Activated T-cell treated with anti-CD3 and anti-CD28 coated beads for 1 hour (primary cell): ENCODE results near the gene MS4A15.
A peak's percentile ranks its signal among the peaks of the same experiment; 100 is the strongest.
"Not testable (repeated sequence)": the region's sequence is repeated elsewhere in the genome, so short reads cannot be mapped to it uniquely, and the experiment has no call there.

Experiments
- DNase-seq: peaks from one replicate; pipeline ENCODE4 v3.0.0-alpha.2; 2020; ENCODE audit warnings: low read depth

Gene MS4A15

DNA sequence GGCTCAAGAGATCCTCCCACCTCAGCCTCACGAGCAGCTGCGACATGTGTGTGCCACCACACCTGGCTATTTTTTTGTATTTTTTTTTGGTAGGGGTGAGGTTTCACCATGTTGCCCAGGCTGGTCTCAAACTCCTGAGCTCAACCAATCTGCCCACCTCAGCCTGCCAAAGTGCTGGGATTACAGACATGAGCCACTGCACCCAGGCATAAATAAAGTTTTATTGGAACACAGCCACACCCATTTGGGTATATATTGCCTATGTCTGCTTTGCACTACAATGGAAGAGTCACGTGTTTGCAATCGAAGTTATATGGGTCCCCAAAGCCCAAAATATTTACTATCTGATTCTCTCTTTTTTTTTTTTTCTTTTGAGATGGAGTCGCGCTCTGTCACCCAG lies 1.8 kb upstream of the MS4A15 start:
- DNase-seq, result no peak

DNA sequence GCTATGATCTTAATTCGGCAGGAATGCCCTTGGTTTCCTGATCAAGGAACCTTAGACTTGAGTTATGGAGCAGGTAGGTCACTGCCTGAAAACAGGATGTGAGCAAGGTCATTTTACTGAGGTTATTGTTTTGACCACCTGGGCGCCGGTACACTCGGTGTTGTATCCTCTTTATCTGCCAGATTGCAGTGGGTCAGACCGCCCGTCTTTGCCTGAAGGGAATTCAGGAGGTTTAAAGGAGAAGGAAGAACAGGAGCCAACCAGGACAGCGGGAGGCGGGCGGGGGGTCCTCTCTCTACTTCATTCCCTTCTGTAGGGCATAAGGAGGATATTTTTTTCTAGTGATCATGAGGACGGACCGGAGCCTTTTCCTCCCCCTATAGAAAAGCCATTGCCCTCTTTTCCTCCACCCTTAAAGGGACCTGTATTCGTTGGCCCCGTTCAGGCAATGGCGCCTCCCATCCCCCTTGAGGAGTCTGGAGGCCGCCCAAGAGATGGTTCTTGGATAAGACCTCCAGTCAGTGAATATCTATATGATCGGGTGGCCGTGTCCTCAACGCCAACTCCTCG lies 649 bp downstream of the MS4A15 start:
- DNase-seq, result no peak

DNA sequence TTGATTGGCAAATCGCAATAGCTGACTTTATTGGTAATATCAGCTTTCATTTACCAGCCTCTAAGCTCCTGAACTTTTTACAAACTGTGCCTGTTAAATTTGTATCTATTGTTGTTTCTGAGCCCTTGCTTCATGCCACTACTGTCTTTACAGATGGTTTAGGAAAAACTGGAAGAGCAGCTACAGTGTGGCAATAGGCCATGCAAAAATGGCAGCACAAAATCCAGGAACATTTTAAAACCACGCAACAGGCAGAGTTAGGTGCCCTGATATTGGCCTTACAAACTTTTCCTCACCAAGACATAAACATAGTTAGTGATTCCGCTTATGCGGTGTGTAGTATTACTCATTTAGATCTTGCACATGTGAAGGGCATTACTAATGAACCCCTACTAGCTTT lies 2.0 kb downstream of the MS4A15 start:
- not testable (repeated sequence) for DNase-seq

DNA sequence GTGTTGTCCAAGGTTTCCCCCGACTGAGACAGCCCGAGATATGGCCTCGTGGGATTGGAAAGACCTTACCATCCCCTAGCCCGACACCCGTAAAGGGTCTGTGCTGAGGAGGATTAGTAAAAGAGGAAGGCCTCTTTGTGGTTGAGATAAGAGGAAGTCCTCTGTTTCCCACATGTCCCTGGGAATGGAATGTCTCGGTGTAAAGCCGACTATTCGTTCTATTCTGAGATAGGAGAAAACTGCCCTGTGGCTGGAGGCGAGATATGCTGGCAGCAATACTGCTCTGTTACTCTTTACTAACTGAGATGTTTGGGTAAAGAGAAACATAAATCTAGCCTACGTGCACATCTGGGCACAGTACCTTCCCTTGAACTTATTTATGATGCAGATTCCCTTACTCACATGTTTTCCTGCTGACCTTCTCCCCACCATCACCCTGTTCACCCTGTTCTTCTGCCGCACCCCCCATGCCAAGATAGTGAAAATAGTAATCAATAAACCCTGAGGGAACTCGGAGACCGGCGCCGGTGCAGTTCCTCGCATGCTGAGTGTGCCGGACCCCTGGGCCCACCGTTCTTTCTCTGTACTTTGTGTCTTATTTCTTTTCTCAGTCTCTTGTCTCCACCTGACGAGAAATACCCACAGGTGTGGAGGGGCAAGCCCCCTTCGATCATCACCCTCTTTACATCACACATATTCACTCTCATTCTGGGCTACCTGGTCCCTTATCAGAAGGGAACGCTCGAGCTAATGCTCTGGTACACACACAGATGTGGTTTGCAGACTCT lies 3.0 kb downstream of the MS4A15 start:
- DNase-seq, result not testable (repeated sequence)

DNA sequence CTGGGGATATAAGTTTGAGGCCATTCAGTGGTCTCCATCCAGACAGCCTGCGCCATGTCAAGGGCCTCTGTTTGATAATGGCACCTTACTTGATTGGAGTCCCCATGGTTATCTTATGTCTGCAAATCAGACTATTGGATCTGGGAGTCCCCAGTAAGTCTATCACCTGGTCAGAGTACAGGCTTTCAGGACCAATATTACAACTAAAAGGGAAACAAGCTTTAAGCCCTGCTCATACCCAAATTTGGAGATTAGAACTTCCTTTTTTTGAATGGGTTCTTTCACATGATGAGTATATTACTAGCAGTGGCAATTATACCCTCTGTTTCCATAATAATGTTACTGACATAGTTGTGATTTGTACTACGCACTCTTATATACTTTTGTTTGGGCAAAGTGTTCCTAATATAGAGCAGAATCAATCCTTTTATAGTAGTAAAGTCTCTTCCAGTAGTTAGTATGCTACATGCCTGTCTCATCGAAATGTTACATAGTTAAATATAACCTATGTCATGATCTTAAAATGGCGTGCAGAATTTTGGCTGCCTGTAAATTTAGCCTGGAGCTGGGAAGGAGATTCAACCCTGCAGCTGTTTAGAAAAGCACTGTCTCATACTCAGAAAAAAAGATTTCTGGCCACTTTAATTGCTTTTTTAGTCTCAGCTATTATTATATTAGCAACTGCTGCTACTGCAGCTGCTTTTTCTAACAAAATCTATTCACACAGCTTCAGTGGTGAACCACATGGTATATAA lies 4.9 kb downstream of the MS4A15 start:
- no peak for DNase-seq

DNA sequence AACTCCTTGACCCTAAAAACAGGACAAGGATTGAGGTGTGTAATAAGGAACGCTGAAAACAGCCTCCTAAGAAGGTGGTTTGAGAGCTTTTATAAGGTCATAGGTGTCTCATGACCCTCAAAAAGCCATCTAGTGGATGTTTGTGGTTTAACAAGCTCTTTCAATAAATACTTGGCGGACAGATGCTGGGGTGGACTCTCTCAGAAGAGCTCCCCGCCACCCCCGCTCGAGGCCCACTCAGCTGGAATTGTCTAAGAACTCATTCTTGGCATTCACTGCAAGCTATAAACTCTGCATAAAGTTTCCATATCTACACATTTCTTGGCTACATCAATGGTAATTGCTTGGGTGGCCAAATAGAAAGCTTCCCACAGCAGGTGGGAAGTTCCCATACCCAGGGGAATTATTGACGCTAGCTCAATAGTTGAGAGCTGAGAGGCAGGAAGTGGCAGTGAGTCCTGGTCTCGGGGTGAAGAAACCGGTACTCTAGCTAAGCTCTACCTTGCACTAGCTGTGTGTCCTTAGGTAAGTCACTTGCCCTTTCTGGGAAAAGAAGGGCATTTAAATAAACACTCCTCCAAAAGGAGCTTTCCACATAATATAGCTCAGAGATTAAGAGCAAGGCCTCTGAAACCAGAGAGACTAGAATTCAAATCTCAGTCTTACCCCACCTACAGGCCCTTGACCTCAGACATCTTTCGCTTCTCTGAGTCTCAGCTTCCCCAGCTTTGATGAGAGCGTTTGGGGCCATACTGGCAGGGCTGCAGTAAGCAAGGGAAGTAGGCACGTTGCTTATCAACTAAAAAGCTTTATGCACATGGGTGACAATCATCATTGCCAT lies 6.4 kb downstream of the MS4A15 start:
- DNase-seq, result no peak

DNA sequence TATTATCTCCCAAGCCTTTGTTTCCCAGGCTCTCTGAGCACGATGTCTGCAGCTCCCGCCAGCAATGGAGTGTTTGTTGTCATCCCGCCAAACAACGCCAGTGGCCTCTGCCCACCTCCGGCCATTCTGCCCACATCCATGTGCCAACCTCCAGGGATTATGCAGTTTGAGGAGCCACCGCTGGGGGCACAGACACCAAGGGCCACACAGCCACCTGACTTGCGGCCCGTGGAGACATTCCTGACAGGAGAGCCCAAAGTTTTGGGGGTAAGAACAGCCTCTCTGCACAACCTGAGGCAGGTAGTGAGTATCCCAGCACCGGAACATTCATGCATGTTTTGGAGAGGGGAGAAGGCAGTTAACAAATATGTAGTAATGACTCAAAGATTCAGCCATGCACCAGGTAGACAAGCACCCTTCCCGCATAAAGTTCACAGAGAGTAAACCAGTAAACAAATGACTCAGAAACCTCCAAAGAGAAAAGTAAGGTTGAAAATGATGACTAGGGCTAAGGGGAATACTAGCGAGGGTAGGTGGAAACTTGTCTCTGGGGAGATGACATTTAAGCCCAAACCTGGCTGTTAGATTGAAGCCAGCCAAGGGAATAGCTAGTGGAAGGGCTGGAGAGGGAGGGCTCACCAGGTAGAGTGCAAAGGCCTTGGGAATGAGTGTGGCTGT lies 7.2 kb downstream of the MS4A15 start:
- DNase-seq, result no peak

DNA sequence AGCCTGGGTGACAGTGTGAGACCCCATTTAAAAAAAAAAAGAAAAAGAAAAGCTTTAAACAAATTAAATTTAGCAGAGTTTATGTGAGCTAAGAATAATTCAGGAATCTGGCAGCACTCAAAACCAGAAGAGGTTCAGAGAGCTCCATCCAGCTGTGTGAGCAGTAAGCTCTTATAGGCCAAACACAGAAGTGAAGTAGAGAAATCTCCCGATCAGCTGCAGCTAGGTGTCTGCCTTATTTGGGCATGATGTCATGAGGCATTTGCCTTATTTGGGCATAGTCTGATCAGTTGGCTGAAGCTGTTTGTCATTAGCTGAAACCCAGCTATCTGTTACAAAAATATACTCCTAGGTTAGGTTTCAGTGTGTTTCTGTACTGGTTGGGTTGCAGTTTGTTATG lies 8.2 kb downstream of the MS4A15 start:
- DNase-seq, result no peak

DNA sequence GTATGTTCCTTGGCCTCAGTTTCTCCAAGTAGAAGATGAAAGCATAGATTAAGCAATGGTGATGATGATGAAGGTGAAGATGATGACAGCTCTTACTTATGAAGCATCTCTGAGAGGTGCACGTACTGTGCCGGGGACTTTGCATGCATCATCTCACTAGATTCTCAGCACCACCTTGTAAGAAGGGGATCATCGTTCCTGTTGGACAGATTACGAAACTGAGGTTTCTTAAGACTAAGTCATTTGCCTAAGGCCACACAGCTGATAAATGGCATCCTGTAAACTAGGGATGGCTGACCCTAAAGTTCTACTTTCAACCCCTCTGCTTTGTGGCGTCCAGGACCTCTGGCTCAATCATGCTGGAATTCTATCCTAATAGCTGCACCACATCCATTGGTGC lies 8.7 kb downstream of the MS4A15 start:
- no peak for DNase-seq

DNA sequence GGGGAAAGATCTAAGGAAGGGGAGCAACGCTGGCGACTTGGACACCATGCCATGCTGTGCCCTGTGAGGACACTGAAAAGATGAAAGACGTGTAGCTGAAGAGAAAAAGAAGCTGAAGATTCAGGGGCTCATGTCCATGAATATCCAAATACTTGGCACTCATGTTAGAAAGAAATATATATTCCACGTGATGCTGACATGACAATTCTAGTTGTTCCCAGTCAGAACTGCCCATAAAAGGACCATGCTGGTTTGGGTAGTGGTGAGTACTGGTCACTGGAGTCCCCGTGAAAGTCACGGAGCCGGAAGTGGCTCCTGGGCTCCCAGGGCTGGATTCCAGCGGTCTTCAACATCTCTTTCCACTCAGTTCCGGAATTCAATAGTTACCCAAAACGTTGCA lies 9.9 kb downstream of the MS4A15 start:
- DNase-seq, result no peak

DNA sequence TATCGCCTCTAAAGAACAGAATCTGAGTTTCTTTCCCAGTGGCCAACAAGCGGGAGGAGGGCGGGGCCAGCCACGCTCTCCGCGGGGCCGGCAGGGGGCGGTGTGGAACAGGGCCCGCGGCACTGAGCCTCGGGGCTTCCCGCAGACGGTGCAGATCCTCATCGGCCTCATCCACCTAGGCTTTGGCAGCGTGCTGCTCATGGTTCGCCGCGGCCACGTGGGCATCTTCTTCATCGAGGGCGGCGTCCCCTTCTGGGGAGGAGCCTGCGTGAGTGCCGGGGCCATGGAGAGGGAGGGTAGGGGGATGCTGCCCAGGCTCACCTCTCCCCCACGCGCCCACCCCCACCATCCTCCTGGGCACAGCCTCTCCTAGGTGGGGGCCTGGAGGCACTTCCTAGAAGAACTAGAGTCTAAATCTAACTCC lies 10.7 kb downstream of the MS4A15 start:
- no peak for DNase-seq

DNA sequence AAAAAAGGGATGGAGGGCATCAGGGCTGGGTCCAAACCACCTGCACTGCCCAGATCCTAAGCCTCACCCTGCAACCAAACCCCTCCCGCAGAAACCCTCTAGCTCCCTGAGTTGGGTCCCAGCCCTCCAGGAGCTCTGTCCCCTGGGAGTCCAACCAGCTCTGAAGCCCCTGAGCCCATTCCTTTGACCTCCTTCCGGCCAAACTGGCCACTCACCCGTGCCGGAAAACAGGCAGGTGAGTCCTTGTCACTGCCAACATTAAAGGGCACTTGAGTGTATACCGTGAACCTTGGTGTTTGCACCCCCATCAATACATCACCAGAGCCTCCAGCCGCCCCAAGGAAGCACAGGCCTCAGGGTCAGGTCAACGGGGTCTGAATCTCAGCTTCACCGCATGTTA lies 11.5 kb downstream of the MS4A15 start:
- no peak for DNase-seq

DNA sequence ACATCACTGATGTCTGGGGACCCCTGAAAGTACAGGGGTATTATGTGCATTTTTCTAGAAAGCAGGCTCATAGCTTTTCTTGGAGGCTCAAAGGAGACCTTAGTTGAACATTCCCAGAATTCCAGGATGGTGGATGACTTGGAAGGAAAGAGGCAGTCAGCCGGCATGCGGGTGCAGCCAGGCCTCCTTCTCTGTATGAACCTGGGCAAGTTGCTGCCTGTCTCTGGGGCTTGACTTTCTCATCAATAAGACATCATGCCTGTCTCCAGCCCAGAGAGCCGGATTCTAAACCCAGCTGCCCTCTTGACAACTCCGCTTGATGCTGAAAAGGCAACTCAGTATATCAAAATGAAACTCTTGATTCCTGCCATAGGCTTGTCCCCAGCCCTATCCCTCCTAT lies 12.6 kb downstream of the MS4A15 start:
- DNase-seq, result no peak

DNA sequence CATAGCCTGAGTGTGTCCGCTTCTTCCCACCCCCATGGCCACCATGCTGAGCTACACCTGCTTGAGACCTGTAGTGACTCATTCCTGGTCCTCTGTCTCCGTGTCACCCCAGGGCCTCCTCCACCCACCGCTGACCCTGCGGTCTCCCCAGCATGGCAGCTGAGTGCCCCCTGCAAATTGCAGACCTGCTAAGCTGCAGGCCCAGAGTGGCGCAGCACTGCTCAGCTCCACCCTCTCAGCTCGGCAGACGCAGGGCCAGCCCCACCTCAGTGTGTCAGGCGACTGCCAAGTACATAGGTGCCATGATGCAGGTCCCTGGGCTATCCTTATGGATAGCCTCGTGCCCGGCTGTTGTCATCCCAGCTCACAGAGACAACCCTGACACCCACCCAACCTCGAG lies 13.1 kb downstream of the MS4A15 start:
- DNase-seq, result no peak

DNA sequence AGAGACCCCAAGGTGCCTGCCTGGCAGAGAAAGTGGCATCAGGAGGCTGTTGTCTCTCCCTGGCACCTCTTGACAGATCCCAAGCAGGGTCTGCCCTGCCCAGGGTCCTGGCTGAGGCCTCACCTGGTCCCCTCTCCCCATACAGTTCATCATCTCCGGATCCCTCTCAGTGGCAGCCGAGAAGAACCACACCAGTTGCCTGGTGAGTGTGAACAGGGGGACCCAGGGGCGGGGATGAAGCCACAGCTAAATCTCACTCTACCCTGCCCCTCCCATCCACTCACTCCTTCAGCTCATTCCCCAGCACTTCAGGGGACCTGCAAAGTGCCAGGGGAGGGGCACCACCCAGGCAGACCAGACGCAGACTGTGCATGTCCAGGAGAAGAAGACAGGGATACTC lies 14.5 kb downstream of the MS4A15 start:
- DNase-seq, result no peak

DNA sequence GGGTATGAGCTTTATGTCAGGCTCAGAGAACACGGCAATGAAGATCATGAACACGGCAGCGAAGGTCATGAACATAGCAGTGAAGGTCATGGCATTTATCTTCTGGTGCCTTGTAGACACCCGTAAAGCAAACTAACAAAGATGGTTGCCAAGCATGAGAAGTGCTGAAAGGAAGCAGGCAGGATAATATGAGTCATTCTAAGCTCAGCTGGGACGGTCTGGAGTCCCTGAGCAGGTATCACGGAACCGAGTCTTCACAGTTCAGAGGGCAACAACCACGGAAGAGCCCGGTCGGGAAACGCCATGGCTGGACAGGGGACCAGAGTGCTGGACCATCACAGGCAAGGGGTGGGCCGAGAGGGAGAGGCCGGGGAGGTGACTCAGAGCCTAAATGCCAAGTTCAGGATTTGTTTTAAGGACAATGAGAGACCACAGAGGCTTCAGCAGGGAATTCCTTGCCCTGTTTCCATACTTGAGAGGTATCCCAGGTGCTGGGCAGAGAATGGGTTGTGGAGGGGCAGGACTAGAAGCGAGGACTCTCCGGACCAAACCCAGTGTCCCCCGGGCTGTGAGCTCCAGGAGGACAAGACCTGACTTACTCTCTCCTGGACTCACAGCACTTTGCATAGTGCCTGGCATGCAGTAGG lies 15.3 kb downstream of the MS4A15 start:
- no peak for DNase-seq

DNA sequence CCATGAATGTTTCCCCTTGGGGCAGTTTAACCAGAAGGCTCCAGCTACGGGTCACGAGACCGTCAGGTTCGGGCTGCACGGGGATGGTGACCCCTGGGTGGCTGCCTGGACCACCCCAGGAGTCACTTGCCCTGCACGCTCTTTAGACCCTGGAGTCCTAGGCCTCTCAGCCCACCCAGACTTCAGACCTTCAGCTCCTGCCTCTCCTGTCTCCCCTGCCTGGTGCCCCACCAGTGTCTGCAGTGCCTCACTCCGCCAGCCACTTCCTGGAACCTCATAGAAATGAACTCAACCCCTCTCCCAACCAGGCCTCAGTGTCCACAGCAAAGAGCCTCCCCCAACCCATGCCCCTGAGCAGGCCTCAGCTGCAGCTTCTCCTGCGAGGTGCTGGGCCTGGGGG lies 16.0 kb downstream of the MS4A15 start:
- DNase-seq, result no peak

DNA sequence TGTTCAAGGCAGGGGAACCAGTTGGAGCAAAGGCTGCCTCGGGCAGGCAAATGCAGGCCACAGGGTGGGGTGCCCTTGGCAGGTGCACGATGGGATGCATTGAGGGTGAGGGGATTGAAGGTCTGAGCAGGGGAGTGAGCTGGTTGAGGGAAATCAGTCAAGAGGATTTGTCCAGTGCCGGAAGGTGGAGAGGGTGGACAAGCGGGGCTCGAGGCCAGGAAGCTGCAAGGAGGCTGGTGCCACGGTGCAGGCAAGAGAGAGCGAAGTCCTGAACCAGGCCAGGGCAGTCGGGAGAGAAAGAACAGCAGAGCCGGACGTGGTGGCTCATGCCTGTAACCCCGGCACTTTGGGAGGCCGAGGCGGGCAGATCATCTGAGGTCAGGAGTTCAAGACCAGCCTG lies 18.1 kb downstream of the MS4A15 start:
- no peak for DNase-seq

DNA sequence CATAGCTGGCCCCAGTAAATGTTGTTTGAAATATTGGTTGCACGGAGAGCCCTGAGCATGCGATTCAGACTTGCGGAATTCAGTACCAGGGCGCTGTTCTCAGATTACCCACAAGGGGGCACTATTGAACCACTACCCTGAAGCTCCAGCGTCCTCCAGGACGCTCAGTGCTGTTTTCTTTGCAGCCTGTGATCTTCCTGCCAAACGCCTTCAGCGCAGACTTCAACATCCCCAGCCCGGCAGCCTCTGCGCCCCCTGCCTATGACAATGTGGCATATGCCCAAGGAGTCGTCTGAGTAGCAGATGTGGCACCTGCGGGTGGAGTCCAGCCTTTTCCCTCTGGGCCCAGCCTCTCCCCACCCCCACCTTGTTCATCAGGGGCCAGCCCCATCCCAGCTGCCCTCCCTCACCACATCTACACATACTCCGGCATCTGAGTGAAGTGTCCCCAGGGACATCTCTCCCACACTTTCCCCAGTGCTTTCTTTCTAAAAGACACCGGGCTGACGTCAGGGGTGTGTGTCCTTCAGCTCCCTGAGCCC lies 18.8 kb downstream of the MS4A15 start:
- DNase-seq, result peak; percentile 68

DNA sequence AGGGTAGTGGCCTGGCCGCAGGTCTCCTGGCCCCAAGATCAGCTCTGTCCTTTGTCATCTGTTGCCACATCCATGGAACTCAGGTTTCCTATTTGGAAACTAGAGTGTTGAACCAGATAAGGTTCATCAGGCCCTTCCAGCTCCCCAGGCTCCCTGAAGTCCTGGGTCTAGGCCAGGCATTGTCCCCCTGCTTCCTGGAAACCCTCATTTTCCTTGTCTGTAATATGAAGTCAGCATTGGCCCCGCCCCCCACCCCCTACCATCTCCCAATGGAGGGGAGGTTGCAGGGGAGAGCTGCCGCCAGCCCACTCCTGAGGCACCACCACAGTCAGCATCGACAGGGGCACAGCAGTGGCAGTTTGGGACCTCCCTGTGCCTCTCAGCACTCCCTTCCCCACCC lies 19.5 kb downstream of the MS4A15 start:
- no peak for DNase-seq

DNA sequence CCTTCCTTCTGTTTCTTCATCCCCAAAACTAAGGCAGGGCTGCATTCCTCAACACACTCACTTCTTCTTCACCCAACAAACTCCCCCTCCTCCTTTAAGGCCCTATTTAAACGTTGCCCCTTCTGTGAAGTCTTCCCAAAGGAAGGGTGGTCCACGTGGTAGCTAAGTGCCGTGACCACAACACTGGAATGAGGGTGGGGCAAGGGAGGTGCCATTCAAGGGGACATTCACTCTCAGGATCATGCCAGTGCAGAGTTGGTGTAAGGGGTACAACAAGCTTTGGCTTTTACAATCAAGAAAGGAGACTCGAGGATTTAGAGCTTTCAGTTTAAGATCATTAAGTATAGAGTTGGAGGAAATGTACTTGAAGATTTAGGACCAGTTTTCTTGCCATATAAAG lies 20.4 kb downstream of the MS4A15 start:
- no peak for DNase-seq
